Tibial artery (tissue), 4 donors: Measurements from ENCODE around the gene MYL9.

ENCODE experiments used
- DNase-seq, 2 donors: peaks; one replicate each; pipeline ENCODE4 v3.0.0-alpha.2; 2019
- H3K27ac ChIP-seq, 2 donors: fragments of 200-600 bp; sonication (generic) in 1 of 2; 1 replicate in 1 of 2; 2 replicates in 1 of 2; pipeline ENCODE4 v1.5.1; 2018 to 2019; ENCODE audit warnings: mild to moderate bottlenecking in 1 of 2
- H3K27me3 ChIP-seq, 2 donors: fragments of 200-600 bp; sonication (generic) in 1 of 2; one replicate each; pipeline versions ENCODE4 v1.5.1 to v1.6.0; 2016 to 2019
- H3K36me3 ChIP-seq, 3 donors: fragments of 200-600 bp; sonication (generic) in 2 of 3; one replicate each; pipeline ENCODE4 v1.5.1; 2016 to 2019; ENCODE audit warnings: mild to moderate bottlenecking in 2 of 3
- H3K4me1 ChIP-seq, 4 donors: fragments of 200-600 bp; sonication (generic) in 2 of 4; 1 replicate in 3 of 4; 2 replicates in 1 of 4; pipeline ENCODE4 v1.5.1; 2016 to 2019
- H3K4me3 ChIP-seq, 2 donors: fragments of 200-600 bp; sonication (generic) in 1 of 2; 1 replicate in 1 of 2; 2 replicates in 1 of 2; pipeline ENCODE4 v1.5.1; 2018 to 2019; ENCODE audit warnings: mild to moderate bottlenecking in 2 of 2
- H3K9me3 ChIP-seq, 3 donors: fragments of 200-600 bp; sonication (generic) in 1 of 3; one replicate each; pipeline ENCODE4 v1.5.1; 2016 to 2019
- intact Hi-C: fragments of 100-400 bp; cut with DNase I; formaldehyde crosslinking; loops from one replicate; pipeline ENCODE4 v1.15.0; 2023; ENCODE audit warnings: low total_unique reads
- TF ChIP-seq, protein P1 (sequence below), 2 experiments: fragments of 200-600 bp in 1 of 2; fragments of 450-650 bp in 1 of 2; IDR thresholded peaks; one replicate each; pipeline ENCODE4 v1.5.1; 2017 to 2019; ENCODE audit warnings: antibody characterized with exemption in 2 of 2, mild to moderate bottlenecking in 1 of 2, moderate library complexity in 1 of 2

The MYL9 gene

GRCh38 chr20:36548006-36548315, 6.6 kb downstream of the MYL9 start:
- Histone ChIP-seq H3K4me3 (peak overlapping the region in 1 of 2 donors; percentile 85), H3K4me1 (peaks cover 0 to 80% (median 57%) of the 10 kb centered on the region in 4 donors), H3K36me3 (peaks cover 48 to 54% (median 48%) of the 10 kb centered on the region in 3 donors), H3K27ac (peak overlapping the region; percentile 97 to 99), H3K27me3 (no peaks in the 10 kb centered on the region), H3K9me3 (no peaks in the 10 kb centered on the region)
- peak in 1 of 2 donors; percentile 70 for DNase-seq
- intact Hi-C loops: no loop called here
- TF ChIP-seq, protein P1, sequence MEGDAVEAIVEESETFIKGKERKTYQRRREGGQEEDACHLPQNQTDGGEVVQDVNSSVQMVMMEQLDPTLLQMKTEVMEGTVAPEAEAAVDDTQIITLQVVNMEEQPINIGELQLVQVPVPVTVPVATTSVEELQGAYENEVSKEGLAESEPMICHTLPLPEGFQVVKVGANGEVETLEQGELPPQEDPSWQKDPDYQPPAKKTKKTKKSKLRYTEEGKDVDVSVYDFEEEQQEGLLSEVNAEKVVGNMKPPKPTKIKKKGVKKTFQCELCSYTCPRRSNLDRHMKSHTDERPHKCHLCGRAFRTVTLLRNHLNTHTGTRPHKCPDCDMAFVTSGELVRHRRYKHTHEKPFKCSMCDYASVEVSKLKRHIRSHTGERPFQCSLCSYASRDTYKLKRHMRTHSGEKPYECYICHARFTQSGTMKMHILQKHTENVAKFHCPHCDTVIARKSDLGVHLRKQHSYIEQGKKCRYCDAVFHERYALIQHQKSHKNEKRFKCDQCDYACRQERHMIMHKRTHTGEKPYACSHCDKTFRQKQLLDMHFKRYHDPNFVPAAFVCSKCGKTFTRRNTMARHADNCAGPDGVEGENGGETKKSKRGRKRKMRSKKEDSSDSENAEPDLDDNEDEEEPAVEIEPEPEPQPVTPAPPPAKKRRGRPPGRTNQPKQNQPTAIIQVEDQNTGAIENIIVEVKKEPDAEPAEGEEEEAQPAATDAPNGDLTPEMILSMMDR (IDR thresholded peaks at IDR 0.05): peak; percentile 9 to 17

GRCh38 chr20:36548704-36549627, 7.6 kb downstream of the MYL9 start:
- Histone ChIP-seq H3K27ac (peak overlapping the region; percentile 34 to 99), H3K27me3 (no peaks in the 10 kb centered on the region), H3K4me3 (no peak overlapping the region), H3K36me3 (peaks cover 48 to 54% (median 48%) of the 10 kb centered on the region in 3 donors), H3K4me1 (peaks cover 0 to 73% (median 52%) of the 10 kb centered on the region in 4 donors), H3K9me3 (no peaks in the 10 kb centered on the region)
- intact Hi-C loops: no loop called here
- peak in 1 of 2 donors; percentile 72 for DNase-seq
- TF ChIP-seq, protein P1 (IDR thresholded peaks at IDR 0.05): no peak

GRCh38 chr20:36549628-36549941, 8.3 kb downstream of the MYL9 start:
- intact Hi-C loops: no loop called here
- Histone ChIP-seq H3K27ac (peak overlapping the region; percentile 34 to 99), H3K4me1 (peaks cover 0 to 66% (median 48%) of the 10 kb centered on the region in 4 donors), H3K4me3 (no peak overlapping the region), H3K27me3 (no peaks in the 10 kb centered on the region), H3K36me3 (peaks cover 45 to 52% (median 47%) of the 10 kb centered on the region in 3 donors), H3K9me3 (no peaks in the 10 kb centered on the region)
- no peak for DNase-seq
- TF ChIP-seq, protein P1 (IDR thresholded peaks at IDR 0.05): no peak

GRCh38 chr20:36549942-36550789, 8.8 kb downstream of the MYL9 start:
- Histone ChIP-seq H3K9me3 (no peaks in the 10 kb centered on the region), H3K27me3 (no peaks in the 10 kb centered on the region), H3K27ac (peak overlapping the region; percentile 34 to 99), H3K36me3 (peaks cover 39 to 46% (median 41%) of the 10 kb centered on the region in 3 donors), H3K4me1 (peaks cover 0 to 61% (median 42%) of the 10 kb centered on the region in 4 donors), H3K4me3 (no peak overlapping the region)
- peak in 1 of 2 donors; percentile 74 for DNase-seq
- TF ChIP-seq, protein P1 (IDR thresholded peaks at IDR 0.05): no peak
- intact Hi-C loops: loop anchor here (10.0 kb wide), 1 partner anchor 55 kb away; the partner anchor contains the start of gene RAB5IF

GRCh38 chr20:36550790-36551299, 9.5 kb downstream of the MYL9 start:
- TF ChIP-seq, protein P1 (IDR thresholded peaks at IDR 0.05): no peak
- intact Hi-C loops: loop anchor here (10.0 kb wide), 1 partner anchor 54 kb away; the partner anchor contains the start of gene RAB5IF
- Histone ChIP-seq H3K27me3 (no peaks in the 10 kb centered on the region), H3K27ac (peak overlapping the region; percentile 34 to 99), H3K4me3 (no peak overlapping the region), H3K4me1 (peaks cover 0 to 54% (median 36%) of the 10 kb centered on the region in 4 donors), H3K9me3 (no peaks in the 10 kb centered on the region), H3K36me3 (peaks cover 32 to 40% (median 34%) of the 10 kb centered on the region in 3 donors)
- peak in 1 of 2 donors; percentile 83 for DNase-seq
